HUES64 (cell line): ENCODE results near the gene HMCN1.
"Not testable (repeated sequence)": the region's sequence is repeated elsewhere in the genome, so short reads cannot be mapped to it uniquely, and the experiment has no call there.

Experiments
- H3K27ac ChIP-seq: 2 replicates; pipeline ENCODE4 v1.7.0; 2013; ENCODE audit warnings: low read depth, low read length, inconsistent platforms
- H3K27me3 ChIP-seq: 2 replicates; pipeline ENCODE4 v1.6.1; 2013; ENCODE audit warnings: mild to moderate bottlenecking, low read length; ENCODE audit not compliant: insufficient read depth
- H3K36me3 ChIP-seq: 2 replicates; pipeline ENCODE4 v1.6.1; 2013; ENCODE audit warnings: mild to moderate bottlenecking, low read length; ENCODE audit not compliant: insufficient read depth
- H3K4me1 ChIP-seq: 2 replicates; pipeline ENCODE4 v1.6.1; 2013; ENCODE audit warnings: mild to moderate bottlenecking, low read length, moderate library complexity; ENCODE audit not compliant: insufficient read depth
- H3K4me3 ChIP-seq: 2 replicates; pipeline ENCODE4 v1.5.1; 2013; ENCODE audit warnings: mild to moderate bottlenecking, low read length, moderate library complexity
- H3K9ac ChIP-seq: 2 replicates; pipeline ENCODE4 v1.6.1; 2013; ENCODE audit warnings: mild to moderate bottlenecking, low read depth, low read length
- H3K9me3 ChIP-seq: 2 replicates; pipeline ENCODE4 v1.6.1; 2013; ENCODE audit warnings: low read depth, low read length; ENCODE audit not compliant: insufficient read depth
- WGBS: fragments of 150-250, 120-280 bp; methylation state at CpG from one replicate; pipeline ENCODE4 v1.1.7; 2013; ENCODE audit warnings: missing lambda C conversion rate; 5-methylcytosine and 5-hydroxymethylcytosine counted together

HMCN1 gene

DNA sequence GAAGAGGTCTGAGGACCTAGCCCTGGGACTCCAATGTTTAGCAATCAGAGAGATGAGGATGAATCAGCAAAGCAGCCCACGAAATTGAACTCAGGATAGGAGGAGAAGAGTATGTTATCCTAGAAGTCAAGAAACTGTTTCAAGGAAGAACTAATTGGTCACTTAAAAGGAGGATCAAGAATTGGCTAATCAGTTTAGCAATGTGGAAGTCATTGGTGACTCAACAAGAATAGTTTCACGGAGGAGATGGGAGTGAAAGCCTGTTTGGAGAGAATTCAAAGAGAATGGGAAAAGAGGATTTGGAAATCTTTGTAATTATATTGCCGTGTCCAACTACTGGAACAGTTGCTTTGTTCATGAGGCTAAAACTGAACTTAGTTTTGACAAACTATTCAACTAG, 7.4 kb downstream of the HMCN1 start:
- Histone ChIP-seq H3K4me1 (no peaks in the 10 kb centered on the region), H3K9ac (no peak overlapping the region), H3K9me3 (0 out of 2 replicates have a peak, but pooled peaks cover 4% of the 10 kb centered on the region), H3K27ac (no peak overlapping the region), H3K36me3 (no peaks in the 10 kb centered on the region), H3K4me3 (no peak overlapping the region), H3K27me3 (no peaks in the 10 kb centered on the region)
- 93% methylated on average over 3 of the region's 3 CpGs for WGBS

- 0 out of 2 replicates have a peak, but pooled peaks cover 4% of the 10 kb centered on the region for H3K9me3 ChIP-seq
- no peaks in the 10 kb centered on the region for H3K27me3 ChIP-seq
- H3K4me3 ChIP-seq = no peak overlapping the region
- H3K9ac ChIP-seq = no peak overlapping the region
- no peaks in the 10 kb centered on the region for H3K36me3 ChIP-seq
- H3K27ac ChIP-seq = no peak overlapping the region
- no peaks in the 10 kb centered on the region for H3K4me1 ChIP-seq
Measured at GRCh38 chr1:185742403-185742802, 8.2 kb downstream of the HMCN1 start.

GRCh38 chr1:185745165-185745564, 11.0 kb downstream of the HMCN1 start:
- no peaks in the 10 kb centered on the region for H3K4me1 ChIP-seq
- H3K36me3 ChIP-seq = no peaks in the 10 kb centered on the region
- H3K9ac ChIP-seq = no peak overlapping the region
- no peak overlapping the region for H3K4me3 ChIP-seq
- H3K9me3 ChIP-seq = 0 out of 2 replicates have a peak, but pooled peaks cover 4% of the 10 kb centered on the region
- H3K27me3 ChIP-seq = no peaks in the 10 kb centered on the region
- 96% methylated on average over 3 of the region's 4 CpGs for WGBS
- no peak overlapping the region for H3K27ac ChIP-seq

DNA sequence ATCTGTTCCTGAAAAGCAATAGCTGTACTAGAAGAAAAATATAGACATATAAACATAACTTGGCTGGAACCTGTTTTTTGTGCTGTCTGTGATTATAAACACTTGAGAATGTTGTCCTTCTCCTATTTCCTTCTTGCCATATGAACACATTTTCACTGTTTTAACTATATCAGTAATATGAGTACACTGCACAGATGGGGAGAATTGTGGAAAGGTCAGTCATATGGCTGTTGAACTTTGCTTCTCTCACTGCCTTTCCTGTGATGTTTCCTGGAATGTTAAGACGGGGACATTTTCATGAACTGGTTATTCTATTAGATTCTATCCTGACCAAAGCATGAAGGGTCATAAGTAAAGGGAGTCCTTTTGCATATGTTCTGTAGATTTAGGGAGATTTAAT, 24.9 kb downstream of the HMCN1 start:
- Histone ChIP-seq H3K9me3 (no peaks in the 10 kb centered on the region), H3K4me3 (no peak overlapping the region), H3K4me1 (no peaks in the 10 kb centered on the region), H3K27ac (no peak overlapping the region), H3K27me3 (no peaks in the 10 kb centered on the region), H3K36me3 (no peaks in the 10 kb centered on the region), H3K9ac (no peak overlapping the region)
- 92% methylated on average over 1 of the region's 1 CpG for WGBS

GRCh38 chr1:185761841-185762240, 27.6 kb downstream of the HMCN1 start:
- WGBS = 93% methylated on average over 3 of the region's 3 CpGs
- no peak overlapping the region for H3K4me3 ChIP-seq
- H3K27me3 ChIP-seq = no peaks in the 10 kb centered on the region
- H3K36me3 ChIP-seq = no peaks in the 10 kb centered on the region
- no peaks in the 10 kb centered on the region for H3K9me3 ChIP-seq
- H3K4me1 ChIP-seq = no peaks in the 10 kb centered on the region; the same call in 1 of the 2 replicates
- no peak overlapping the region for H3K27ac ChIP-seq
- H3K9ac ChIP-seq = no peak overlapping the region

DNA sequence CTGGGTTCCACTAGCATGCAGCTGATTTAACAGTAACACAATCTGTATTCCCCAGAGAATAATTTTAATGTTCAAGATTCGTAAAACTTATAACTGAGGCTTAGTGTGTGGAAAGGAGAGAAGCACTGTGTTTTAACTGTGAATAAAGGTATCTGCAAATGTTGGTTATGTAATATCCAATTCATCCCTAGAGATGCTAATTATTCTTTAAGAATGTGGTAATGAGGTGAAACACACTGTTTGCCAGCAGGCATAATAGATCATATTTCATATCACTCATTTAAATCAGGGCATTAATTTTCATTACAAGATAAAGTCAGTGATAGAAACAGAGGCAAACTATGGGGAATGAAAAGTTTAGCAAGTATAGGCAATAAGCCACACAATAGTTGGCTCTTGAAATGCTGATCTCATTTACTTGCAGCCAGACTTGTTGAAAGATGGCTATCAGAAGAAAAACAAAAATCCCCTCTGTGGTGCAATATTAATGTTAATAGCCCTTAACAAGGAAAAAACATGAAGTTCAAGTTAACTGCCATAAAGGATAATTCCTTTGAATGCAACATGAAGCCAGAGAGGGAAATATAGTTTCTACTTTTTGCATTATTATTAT, 33.4 kb downstream of the HMCN1 start:
- H3K9ac ChIP-seq = no peak overlapping the region
- no peak overlapping the region for H3K4me3 ChIP-seq
- H3K27ac ChIP-seq = no peak overlapping the region
- no peaks in the 10 kb centered on the region for H3K9me3 ChIP-seq
- H3K4me1 ChIP-seq = no peaks in the 10 kb centered on the region; the same call in none of the 2 replicates
- no peaks in the 10 kb centered on the region for H3K36me3 ChIP-seq
- no peaks in the 10 kb centered on the region for H3K27me3 ChIP-seq
- WGBS = 100% methylated on average over 1 of the region's 1 CpG

GRCh38 chr1:185768371-185768770, 34.2 kb downstream of the HMCN1 start:
- Histone ChIP-seq H3K27ac (no peak overlapping the region), H3K9me3 (no peaks in the 10 kb centered on the region), H3K9ac (no peak overlapping the region), H3K36me3 (no peaks in the 10 kb centered on the region), H3K4me3 (no peak overlapping the region), H3K27me3 (no peaks in the 10 kb centered on the region), H3K4me1 (no peaks in the 10 kb centered on the region; the same call in none of the 2 replicates)
- 83% methylated on average over 3 of the region's 3 CpGs for WGBS

- Histone ChIP-seq H3K4me3 (no peak overlapping the region), H3K27me3 (no peaks in the 10 kb centered on the region), H3K4me1 (peaks cover 2% of the 10 kb centered on the region), H3K27ac (no peak overlapping the region), H3K36me3 (no peaks in the 10 kb centered on the region), H3K9me3 (no peaks in the 10 kb centered on the region), H3K9ac (no peak overlapping the region)
- 96% methylated on average over 1 of the region's 1 CpG for WGBS
Measured at GRCh38 chr1:185769136-185769535, 34.9 kb downstream of the HMCN1 start.

DNA sequence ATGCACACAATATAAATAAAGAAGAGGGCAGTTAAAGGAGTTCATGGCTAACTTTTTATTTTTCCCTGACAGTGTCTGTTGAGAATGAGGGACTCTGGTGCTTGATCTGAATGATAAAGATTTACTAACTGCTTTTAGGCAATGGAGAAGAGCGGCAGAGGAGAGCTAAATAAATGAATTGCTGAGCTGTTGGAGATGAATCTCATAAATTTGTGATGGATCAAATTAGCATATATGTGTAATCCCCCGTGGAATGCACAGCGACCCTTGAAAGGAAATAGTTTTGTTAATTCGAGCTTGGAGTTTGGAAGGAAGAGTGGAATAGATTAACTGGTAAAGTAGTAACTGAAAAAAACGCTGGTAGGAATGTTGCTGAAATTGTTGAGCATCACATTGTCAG, 40.2 kb downstream of the HMCN1 start:
- H3K27ac ChIP-seq = no peak overlapping the region
- 63% methylated on average over 5 of the region's 5 CpGs for WGBS
- H3K36me3 ChIP-seq = no peaks in the 10 kb centered on the region

DNA sequence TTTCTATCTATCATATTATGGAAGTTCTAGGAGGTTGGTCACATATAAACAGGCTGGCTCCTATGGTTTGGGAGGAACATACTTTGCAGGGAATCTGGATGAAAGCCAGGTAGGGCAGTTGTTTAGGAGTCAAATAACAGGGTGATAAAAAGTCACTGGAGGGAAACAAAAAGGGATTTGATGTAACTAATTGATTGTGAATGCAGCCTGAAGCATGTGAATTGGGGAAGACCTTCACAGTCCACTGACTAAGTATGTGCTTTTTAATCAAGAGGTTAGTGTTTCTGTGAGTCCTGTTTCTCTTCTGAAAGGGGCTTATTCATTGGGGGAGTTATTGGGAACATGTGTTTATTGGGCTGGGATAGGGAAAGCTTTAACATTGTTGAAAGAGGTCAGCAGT, 41.3 kb downstream of the HMCN1 start:
- no peak overlapping the region for H3K9ac ChIP-seq
- H3K4me1 ChIP-seq = peaks cover 16% of the 10 kb centered on the region
- H3K36me3 ChIP-seq = no peaks in the 10 kb centered on the region
- H3K4me3 ChIP-seq = no peak overlapping the region
- no peak overlapping the region for H3K27ac ChIP-seq
- no peaks in the 10 kb centered on the region for H3K27me3 ChIP-seq
- H3K9me3 ChIP-seq = no peaks in the 10 kb centered on the region

More for the DNA sequence above, 40.2 kb downstream of the HMCN1 start:
- Histone ChIP-seq H3K27me3 (no peaks in the 10 kb centered on the region), H3K9me3 (no peaks in the 10 kb centered on the region), H3K9ac (no peak overlapping the region), H3K4me3 (no peak overlapping the region), H3K4me1 (peaks cover 16% of the 10 kb centered on the region)

DNA sequence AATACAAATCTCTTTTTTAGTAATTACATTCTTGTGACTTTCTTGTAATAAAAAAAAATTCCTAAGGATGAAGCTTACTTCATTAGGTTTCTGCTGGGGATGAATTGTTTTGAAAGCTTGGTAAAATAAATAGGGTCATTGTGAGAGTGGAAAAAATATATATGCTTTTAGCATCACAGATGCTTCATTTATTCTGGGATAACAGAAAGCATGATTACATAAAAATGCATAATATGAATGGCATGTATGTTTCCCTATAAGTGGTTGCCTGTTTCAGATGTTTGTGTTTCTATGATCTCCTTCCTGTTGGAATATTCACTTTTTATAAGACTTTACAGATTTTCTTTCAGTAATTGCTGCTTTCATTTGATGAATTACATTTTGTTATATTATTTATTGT, 42.3 kb downstream of the HMCN1 start:
- Histone ChIP-seq H3K36me3 (no peaks in the 10 kb centered on the region), H3K9me3 (no peaks in the 10 kb centered on the region), H3K4me3 (no peak overlapping the region), H3K27me3 (no peaks in the 10 kb centered on the region), H3K27ac (no peak overlapping the region), H3K4me1 (peaks cover 16% of the 10 kb centered on the region), H3K9ac (no peak overlapping the region)

GRCh38 chr1:185783860-185784259, 49.7 kb downstream of the HMCN1 start:
- H3K4me1 ChIP-seq, H3K27me3 ChIP-seq, H3K9me3 ChIP-seq, H3K9ac ChIP-seq, H3K4me3 ChIP-seq, H3K27ac ChIP-seq, H3K36me3 ChIP-seq: not testable (repeated sequence)
- WGBS = 93% methylated on average over 10 of the region's 10 CpGs
